CD4-positive, alpha-beta T cell treated with Interleukin-17A for 4 hours (primary cell): ENCODE results near the gene LRRC61.

Source experiments
- DNase-seq: peaks from one replicate; pipeline ENCODE4 v3.0.0-alpha.2; 2020; ENCODE audit warnings: mixed read lengths

Gene LRRC61

DNA sequence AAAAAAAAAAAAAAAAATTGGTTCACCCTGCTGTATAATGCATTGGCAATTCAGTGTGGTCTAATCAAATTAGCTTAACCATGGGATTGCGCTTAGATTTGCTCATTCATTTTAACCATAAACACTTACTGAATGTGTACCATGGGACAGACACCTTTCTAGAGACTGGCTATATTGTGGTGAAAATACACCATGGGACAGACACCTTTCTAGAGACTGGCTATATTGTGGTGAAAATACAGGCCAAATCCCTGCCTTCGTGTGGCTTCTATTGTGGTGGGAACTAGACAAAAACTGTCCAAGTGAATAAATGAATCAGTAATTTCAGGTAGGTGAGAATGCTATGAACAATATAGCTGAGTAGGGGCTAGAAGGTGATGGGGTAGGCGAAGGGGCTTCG is 35.3 kb downstream of the LRRC61 start:
- DNase-seq = no peak

DNA sequence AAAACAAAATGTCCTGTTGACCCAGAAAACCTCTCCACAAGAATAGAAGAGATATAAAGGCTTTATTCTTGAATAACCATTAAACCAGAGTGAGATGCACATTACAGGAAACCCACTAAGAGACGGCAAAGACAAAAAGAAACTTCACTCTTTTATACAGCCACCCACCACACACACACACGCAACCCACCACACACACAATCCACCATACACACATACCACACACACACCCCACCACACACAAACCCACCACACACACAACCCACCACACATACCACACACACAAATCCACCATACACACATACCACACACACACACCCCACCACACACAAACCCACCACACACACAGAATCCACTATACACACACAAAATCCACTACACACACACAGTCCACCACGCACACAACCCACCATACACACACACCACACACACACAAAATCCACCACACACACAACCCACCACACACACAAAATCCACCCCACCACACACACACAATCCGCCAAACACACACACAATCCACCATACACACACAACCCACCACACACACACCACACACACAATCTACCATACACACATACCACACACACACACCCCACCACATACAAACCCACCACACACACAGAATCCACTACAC is 36.0 kb downstream of the LRRC61 start:
- peak; percentile 20 for DNase-seq

DNA sequence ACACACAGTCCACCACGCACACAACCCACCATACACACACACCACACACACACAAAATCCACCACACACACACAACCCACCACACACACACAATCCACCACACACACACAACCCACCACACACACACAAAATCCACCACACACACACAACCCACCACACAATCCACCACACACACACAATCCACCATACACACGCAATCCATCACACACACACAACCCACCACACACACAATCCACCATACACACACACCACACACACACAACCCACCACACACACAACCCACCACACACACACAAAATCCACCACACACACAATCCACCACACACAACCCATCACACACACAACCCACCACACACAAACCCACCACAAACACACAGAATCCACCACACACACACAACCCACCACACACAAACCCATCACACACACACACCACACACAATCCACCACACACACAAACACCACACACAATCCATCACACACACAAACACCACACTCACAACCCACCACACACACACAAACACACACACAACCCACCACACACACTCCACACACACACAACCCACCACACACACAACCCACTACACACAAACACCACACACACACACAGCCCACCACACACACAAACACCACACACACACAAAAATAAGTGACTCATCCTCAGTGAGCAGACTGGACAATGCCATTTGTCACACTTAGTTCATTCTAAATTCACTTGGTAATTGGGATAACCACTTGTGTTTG is 36.6 kb downstream of the LRRC61 start:
- DNase-seq = no peak

DNA sequence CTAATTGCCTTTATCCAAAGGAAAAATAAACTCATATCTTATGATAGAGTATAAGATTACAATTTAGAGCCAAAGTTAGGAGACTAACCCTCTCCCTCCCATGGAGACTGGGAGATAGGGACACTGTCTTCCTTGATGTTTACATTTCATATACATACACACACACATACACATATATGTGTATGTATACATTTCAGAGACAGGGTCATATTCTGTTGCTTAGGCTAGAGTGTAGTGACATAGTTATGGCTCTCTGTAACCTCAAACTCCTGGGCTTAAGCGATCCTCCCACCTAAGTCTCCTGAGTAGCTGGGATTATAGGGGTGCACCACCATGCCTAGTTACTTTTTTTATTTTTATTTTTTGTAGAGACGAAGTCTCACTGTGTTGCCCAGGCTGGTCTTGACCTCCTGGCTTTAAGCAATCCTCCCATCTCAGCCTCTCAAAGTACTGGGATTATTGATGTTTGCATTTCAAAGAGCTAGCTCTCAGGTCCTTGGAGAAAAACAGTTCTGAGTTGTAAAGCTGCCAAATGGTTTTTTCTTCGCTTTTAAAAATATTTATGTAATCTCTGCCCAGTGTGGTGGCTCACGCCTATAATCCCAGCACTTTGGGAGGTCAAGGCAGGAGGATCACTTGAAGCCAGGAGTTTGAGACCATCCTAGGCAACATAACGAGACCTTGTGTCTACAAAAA is 37.4 kb downstream of the LRRC61 start:
- DNase-seq = no peak

DNA sequence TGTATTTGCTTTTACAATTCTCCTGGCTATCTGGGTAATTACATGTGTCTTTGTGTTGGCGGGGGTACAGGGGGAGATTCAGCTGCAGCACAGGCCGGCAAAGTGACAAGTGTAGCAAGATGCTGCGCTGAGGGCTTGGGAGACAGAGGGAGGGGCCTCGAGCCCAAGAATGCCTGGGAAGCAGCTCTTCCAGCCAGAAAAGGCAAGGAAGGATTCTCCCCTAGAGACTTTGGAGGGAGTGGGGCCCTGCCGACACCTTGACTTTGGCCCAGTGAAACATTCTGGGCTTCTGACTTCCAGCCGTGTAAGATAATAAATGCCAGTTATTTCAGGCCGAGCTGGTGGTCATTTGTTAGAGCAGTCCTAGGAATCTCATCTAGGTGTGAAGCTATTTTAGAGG is 38.2 kb downstream of the LRRC61 start:
- no peak for DNase-seq

DNA sequence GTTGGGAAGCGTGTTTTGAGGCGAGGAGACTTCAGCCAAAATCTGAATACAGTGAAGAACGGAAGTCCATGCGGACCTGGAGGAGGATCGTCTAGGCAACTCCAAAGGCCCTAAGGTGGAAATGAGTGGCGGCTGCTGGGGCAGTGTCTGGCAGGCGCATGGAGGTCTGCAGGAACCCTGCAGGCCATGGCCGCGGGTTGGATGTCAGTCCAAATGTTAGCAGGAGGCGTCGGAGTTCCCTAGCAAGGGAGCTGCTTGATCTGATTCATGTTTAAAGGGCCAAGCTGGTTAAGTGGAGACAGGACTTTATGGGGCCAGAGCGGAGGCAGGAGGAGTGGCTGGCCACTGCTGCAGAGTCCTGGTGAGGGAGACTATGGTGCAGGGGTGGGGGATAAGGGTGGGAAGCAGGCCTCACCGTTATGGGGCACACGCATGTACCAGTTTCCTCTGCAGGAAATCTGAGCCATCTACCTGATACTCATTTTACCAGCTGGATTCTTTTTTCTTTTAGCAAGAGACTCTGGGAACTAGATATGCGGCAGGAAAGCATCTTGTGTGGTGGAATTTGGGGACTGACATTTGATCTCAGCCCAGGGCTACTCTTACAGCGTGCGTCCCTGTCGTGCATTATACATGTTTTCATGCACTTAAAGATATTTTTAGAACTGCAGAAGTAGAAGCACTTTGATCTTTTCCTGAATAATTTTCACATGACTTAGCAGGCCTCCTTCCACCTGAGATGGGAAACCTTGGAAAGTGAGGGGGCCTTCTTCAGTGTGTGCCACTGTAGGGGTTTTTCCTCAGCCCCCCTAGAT is 38.9 kb downstream of the LRRC61 start:
- DNase-seq = no peak

DNA sequence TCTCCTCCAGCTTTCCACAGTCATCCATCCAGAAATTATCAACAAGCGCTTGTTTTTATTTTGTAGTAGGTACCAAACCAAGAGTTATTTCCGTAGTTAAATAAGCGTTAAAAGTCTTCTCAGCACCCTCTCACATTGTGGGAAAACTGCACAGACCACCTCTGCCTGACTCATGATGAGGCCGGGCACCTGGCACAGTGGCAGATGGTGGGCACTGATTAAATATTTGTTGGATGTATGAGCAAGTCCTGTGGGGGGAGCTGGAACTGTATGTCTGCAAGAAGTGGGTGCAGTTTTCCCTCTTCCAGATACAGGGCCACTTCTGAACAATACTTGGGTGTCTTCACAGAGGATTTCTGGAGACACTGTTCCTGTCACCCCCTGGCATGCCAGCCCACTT is 40.2 kb downstream of the LRRC61 start:
- DNase-seq = no peak

DNA sequence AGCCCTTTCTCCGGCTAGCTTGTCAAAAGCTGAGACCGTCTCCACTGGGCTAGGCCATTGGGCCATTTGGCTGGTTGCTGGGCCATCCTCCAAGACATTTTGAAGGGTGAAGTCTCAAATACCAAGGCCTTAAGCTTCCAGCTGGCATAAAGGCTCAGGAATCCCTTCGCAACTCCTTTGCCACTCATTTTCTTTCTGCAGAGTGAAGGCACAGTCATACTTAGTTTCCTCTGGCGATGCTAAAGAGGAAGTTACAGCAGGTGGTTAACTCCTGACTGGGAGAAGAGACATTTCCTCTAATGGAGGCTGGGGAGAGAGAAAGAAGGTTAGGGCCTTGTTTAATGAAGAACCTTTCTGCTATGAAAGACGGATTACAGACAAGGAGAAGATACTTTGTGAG is 40.7 kb downstream of the LRRC61 start:
- DNase-seq = no peak

DNA sequence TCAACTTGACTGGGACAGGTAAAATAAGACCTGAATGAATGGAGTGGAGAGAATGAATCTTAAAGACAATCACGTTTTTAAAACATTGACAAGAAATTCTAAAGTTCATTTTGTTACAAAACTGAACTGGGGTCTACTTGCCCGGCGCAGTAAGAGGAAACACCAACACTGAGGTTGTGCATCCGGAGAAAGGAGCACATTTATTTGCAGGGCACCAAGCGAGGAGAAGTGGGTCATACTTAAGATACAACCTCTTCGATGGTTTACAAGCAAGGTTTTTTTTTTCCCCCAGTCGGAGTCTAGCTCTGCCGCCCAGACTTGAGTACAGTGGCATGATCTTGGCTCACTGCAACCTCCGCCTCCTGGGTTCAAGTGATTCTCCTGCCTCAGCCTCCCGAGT is 42.0 kb downstream of the LRRC61 start:
- no peak for DNase-seq

DNA sequence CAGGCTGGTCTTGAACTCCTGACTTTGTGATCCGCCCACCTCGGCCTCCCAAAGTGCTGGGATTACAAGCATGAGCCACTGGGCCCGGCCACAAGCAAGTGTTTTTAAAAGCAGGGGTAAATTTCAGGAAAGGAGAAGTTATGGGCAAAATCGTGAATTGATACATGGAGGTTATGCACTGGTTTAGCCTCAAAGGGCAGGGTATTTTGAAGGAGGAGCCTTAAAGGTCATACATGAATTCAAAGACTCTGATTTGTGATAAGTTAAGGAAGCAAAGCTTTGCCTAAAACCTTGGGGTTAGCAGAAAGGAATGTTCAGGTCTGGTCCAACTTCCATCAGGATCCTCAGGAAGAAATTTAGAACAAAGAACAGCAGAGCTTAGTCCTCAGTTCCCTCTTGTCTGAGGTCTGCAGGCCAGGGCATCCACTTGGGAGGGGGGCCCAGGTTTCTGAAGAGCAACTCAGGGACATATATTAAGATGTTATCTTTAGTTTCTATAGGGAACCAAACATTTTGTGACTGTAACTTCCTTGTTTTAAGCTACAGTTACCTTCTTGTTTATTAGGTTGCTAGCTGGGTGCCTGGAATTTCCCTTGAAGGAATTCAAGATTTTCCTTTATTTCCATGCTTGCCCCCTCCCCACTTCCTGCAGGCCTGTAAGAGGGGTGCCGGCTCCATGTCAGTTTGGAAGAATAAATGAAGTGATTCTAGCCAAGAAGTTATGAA is 42.7 kb downstream of the LRRC61 start:
- DNase-seq = no peak

DNA sequence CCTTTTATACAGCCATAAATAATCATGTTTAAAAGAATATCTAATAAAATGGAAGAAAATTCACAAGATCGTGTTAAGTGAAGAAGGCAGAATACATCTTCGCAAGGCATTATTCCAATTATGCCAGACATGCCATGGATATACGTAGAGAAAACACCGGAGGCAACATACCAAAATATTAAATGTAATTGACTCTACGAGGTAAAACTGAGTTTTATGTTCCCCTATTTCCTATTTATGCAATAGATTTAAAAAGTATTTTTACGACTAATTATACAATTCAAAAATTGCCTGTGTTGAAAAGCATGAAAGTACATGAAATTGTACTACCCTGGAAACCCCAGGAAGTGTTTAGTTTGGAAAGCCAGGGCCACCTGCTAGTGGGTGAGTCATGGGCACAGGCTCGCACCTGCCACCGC is 44.5 kb downstream of the LRRC61 start:
- no peak for DNase-seq

DNA sequence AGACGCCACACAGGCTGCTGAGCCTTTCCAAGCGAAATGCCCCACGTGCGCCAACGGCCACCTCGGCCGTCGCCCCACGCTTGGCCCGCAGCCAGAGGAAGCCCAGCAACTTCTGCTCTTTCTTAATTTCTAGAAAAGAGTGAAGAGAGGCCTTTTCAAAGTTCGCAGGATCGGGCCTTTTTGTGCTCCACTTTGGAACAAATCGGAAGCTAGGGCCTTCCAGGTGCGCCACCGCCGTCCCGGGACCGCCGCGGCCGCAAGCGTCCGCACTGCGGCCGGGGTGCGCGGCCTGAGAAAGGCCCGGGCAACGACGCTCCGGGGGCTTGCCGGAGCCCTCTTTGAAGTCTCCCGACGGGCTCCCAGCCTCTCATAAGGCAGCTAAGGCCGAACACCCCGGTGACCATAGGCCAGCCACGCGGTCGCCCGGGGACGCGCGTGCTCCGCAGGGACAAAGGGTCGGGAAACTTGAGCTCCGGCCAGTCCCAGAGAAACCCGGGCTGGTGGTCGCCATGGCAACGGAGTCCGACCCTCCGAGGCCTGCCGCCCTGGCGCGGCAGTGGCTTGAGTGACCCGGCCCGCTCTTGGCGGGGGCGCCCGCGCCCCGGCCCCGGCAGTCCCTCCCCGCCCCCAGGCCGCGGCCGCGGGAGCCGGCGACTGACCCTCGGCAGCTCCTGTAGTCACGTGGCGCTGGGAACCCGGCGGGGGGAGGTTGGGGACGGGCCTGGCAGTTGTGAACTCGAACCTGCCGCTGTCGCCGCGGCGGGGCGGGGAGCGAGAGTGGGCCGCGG is 45.1 kb downstream of the LRRC61 start, which contains the start of gene REPIN1:
Gene REPIN1, plus strand, starts transcription at position 727 of the 788 bp plus-strand sequence. CDS start 890 bp downstream, outside the sequence.
- peak; percentile 89 for DNase-seq

DNA sequence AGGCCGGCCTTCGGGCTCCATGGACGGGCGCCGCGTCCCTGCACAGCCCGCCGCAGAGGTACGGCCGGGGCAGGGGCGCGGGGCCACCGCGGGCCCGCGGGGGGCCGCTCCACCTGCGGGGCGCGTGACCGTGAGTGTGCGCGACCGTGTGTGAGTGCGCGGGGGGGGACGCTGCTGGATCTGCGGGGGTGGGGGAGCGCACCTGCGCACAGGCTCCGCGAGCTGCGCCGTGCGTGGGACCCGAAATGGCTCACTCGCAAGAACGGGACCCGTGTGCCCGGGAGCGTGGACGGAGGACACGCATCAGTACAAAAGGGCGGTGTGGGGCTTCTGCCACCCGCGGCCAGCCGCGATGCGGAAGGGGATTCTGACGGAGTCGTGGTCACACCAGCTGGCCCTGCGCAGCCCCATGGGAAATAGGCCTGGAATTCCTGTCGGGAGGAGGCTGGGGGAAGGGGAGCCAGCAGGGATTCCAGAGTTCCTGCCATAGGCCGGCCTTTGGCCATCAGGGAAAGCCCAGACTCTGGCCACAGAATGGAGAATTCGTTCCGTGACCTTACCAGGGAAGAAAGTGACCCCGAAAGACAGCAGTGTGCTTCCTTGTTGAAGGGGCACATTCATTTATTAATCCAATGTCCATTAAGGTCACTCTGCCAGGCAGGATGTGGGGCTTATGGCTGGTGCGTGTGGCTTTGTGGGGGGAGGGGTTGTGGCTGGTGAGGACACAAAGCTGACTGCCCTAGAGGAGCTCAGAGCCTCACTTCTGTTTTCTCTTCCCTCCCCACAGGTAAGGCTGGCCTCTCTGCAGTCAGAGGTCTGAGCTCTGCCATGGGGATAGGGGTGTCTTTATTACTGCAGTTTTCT is 46.0 kb downstream of the LRRC61 start:
- DNase-seq = peak; percentile 80

DNA sequence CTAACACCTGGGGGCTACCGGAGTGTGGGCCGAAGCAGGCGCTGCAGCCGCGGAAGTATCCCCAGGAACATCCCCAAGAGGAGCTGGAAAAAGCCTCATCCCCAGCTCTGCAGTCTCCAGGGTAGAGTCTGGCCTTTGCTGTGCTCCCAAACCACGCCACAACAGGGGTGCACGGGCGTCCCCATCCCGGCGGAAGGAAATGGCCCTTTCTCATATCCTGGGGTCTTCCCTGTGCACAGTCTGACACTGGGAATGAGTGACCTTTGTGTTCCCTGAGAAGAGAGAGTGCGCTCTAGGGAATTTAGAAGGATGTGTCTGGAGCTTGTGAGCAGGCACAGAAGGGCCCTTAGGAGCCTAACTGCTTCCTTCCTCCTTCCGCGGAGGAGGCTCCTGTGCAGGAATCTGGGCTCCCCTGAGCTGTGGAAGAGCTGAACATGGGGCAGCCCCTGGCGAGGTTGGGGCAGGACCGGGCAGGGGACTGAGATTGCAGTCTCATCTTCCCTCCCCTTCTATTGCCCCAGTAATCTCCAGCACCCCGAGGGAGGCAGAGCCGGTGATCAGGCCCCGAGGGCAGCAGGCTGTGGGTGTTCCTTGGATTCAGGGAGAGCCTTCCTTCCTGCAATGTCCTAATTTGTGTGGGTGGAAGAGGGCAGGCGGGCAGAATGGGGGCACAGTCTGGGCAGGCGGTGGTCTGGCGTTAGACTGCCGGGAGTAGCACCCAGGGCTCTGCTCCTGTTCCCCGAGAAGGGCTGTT is 46.8 kb downstream of the LRRC61 start:
- no peak for DNase-seq

DNA sequence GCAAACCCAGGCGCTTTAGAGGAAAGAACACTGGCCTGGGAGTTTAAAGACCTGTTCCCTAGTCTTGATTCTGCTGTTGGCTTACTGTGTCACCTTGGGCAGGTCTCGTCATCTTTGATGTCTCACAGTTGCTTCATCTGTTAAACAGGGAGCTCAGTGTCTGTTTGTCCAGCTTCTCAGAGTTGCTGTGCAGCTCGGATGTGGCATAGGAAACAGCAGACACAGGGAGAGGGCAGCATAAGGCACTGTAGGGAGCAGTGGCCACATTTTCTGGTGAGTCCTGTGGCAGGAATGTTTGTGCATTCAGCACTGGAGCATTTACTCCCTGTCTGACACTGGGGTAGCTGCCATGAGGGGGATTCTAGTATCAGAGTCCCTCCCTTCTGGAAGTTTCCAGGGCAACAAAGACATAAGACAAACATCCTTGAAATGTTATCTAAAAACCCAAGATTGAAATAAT is 47.5 kb downstream of the LRRC61 start:
- no peak for DNase-seq

DNA sequence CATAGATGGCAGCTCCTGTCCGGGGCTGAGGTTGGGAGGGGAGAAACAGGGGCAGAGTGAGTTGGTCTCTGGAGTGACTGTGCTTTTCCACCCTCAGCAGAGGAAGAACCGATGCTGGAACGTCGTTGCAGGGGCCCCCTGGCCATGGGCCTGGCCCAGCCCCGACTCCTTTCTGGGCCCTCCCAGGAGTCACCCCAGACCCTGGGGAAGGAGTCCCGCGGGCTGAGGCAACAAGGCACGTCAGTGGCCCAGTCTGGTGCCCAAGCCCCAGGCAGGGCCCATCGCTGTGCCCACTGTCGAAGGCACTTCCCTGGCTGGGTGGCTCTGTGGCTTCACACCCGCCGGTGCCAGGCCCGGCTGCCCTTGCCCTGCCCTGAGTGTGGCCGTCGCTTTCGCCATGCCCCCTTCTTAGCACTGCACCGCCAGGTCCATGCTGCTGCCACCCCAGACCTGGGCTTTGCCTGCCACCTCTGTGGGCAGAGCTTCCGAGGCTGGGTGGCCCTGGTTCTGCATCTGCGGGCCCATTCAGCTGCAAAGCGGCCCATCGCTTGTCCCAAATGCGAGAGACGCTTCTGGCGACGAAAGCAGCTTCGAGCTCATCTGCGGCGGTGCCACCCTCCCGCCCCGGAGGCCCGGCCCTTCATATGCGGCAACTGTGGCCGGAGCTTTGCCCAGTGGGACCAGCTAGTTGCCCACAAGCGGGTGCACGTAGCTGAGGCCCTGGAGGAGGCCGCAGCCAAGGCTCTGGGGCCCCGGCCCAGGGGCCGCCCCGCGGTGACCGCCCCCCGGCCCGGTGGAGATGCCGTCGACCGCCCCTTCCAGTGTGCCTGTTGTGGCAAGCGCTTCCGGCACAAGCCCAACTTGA is 48.2 kb downstream of the LRRC61 start:
- no peak for DNase-seq

DNA sequence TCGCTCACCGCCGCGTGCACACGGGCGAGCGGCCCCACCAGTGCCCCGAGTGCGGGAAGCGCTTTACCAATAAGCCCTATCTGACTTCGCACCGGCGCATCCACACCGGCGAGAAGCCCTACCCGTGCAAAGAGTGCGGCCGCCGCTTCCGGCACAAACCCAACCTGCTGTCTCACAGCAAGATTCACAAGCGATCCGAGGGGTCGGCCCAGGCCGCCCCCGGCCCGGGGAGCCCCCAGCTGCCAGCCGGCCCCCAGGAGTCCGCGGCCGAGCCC is 48.8 kb downstream of the LRRC61 start:
- no peak for DNase-seq

DNA sequence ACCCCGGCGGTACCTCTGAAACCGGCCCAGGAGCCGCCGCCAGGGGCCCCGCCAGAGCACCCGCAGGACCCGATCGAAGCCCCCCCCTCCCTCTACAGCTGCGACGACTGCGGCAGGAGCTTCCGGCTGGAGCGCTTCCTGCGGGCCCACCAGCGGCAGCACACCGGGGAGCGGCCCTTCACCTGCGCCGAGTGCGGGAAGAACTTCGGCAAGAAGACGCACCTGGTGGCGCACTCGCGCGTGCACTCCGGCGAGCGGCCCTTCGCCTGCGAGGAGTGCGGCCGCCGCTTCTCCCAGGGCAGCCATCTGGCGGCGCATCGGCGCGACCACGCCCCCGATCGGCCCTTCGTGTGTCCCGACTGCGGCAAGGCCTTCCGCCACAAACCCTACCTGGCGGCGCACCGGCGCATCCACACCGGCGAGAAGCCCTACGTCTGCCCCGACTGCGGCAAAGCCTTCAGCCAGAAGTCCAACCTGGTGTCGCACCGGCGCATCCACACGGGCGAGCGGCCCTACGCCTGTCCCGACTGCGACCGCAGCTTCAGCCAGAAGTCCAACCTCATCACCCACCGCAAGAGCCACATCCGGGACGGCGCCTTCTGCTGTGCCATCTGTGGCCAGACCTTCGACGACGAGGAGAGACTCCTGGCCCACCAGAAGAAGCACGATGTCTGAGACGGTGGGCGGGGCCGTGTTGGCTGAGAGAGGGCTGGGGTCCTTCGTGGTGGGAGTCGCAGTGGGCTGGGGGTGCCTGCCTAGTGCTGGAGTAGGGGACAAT is 49.3 kb downstream of the LRRC61 start:
- DNase-seq = no peak
